PC-9 (cell line): ENCODE measurements around the gene DOC2A. TPM values are rescaled to one million over a fixed set of nuclear protein-coding genes. Genes with fewer than 3 reads are reported as not detected.

Source experiments
- BruUV-seq: library from RNA; stranded (reverse); fragments of 400-500 nt; replicated peaks from 2 replicates; lab custom pipeline; 2021; lab: Mats Ljungman, UMichigan
- CTCF ChIA-PET: fragments of 300-600 bp; sonication (Branson Sonifier 250); formaldehyde crosslinking; loops from one replicate; lab custom pipeline; 2022; ENCODE audit warnings: antibody characterized with exemption; lab: Charles Lee
- POLR2A ChIA-PET: fragments of 300-600 bp; sonication (Branson Sonifier 250); formaldehyde crosslinking; loops from one replicate; lab custom pipeline; 2022; ENCODE audit warnings: antibody characterized with exemption; ENCODE audit not compliant: unreplicated experiment; lab: Charles Lee
- DNase-seq, 2 experiments: peaks; one replicate each; pipeline versions ENCODE4 v3.0.0 to v3.0.0-alpha.2; 2015 to 2022; ENCODE audit warnings: mixed read lengths in 1 of 2
- H2AFZ ChIP-seq: fragments of 200-600 bp; sonication (generic); 2 replicates; pipeline ENCODE4 v1.8.1; 2017; ENCODE audit warnings: antibody characterized with exemption
- H3F3A ChIP-seq: fragments of 200-600 bp; sonication (generic); 2 replicates; pipeline ENCODE4 v1.8.1; 2017; ENCODE audit warnings: antibody characterized with exemption, mild to moderate bottlenecking, low read depth; ENCODE audit not compliant: insufficient read depth
- H3K27ac ChIP-seq: fragments of 200-600 bp; sonication (generic); 2 replicates; pipeline ENCODE4 v1.6.1; 2016; ENCODE audit warnings: mixed run types
- H3K27me3 ChIP-seq: fragments of 200-600 bp; sonication (generic); 2 replicates; pipeline ENCODE4 v1.6.1; 2016; ENCODE audit warnings: low read depth, mixed run types; ENCODE audit not compliant: insufficient read depth
- H3K36me3 ChIP-seq: fragments of 200-600 bp; sonication (generic); 2 replicates; pipeline ENCODE4 v1.6.1; 2016; ENCODE audit warnings: low read depth, mixed run types
- H3K4me1 ChIP-seq: fragments of 200-600 bp; sonication (generic); replicated peaks from 2 replicates; pipeline ENCODE4 v1.6.1; 2016; ENCODE audit warnings: mixed run types; ENCODE audit not compliant: insufficient read depth
- H3K4me2 ChIP-seq: fragments of 200-600 bp; sonication (generic); 2 replicates; pipeline ENCODE4 v1.6.1; 2017; ENCODE audit warnings: mixed run types
- H3K4me3 ChIP-seq: fragments of 200-600 bp; sonication (generic); 2 replicates; pipeline ENCODE4 v1.6.1; 2016; ENCODE audit warnings: mixed run types
- H3K79me2 ChIP-seq: fragments of 200-600 bp; sonication (generic); 2 replicates; pipeline ENCODE4 v1.6.1; 2017; ENCODE audit warnings: low read depth, mixed run types
- H3K9me2 ChIP-seq: fragments of 200-600 bp; sonication (generic); 2 replicates; pipeline ENCODE4 v1.8.1; 2017; ENCODE audit warnings: mild to moderate bottlenecking; ENCODE audit not compliant: insufficient read depth
- H3K9me3 ChIP-seq: fragments of 200-600 bp; sonication (generic); 2 replicates; pipeline ENCODE4 v1.8.1; 2016; ENCODE audit warnings: low read depth; ENCODE audit not compliant: insufficient read depth
- H4K20me1 ChIP-seq: fragments of 200-600 bp; sonication (generic); 2 replicates; pipeline ENCODE4 v1.8.1; 2017; ENCODE audit not compliant: insufficient read depth
- EZH2 ChIP-seq: fragments of 200-600 bp; sonication (generic); IDR thresholded peaks from 2 replicates; pipeline ENCODE4 v1.8.0; 2017; ENCODE audit warnings: antibody characterized with exemption, low read depth
- intact Hi-C: fragments of 100-400 bp; cut with micrococcal nuclease; formaldehyde crosslinking; loops from one replicate; pipeline ENCODE4 v1.10.0; 2022; ENCODE audit not compliant: unreplicated experiment
- total RNA-seq: library from RNA; stranded (reverse); gene quantifications from 2 replicates; pipeline ENCODE4 v1.2.3, GENCODE V29; 2021
- TF ChIP-seq, protein P1 (sequence below): fragments of 200-600 bp; sonication (generic); conservative IDR thresholded peaks from 2 replicates; pipeline ENCODE4 v1.6.1; 2017; ENCODE audit warnings: mixed run types, antibody characterized with exemption, mild to moderate bottlenecking, moderate library complexity

Gene DOC2A
- total RNA-seq, 1 experiment from 2014 or later: 11.0 TPM

DNA sequence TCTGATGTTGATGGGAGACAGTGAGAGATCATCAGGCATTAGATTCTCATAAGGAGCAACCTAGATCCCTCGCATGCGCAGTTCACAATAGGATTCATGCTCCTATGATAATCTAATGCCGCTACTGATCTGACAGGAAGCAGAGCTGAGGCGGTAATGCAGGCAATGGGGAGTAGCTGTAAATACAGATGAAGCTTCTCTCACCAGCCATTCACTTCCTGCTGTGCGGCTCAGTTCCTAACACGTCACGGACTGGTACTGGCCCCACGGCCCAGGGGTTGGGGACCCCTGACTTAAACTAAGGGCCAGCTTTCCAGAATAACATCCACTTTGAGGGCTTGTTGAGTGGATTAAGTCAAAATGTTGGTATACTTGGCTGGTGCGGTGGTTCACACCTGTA is 51.5 kb downstream of the DOC2A start:
- Histone ChIP-seq H3K4me1 (peaks cover 11% of the 10 kb centered on the region), H3F3A (peaks cover 8% of the 10 kb centered on the region; the same call in 1 of the 2 replicates), H4K20me1 (no peaks in the 10 kb centered on the region), H3K4me2 (no peak overlapping the region), H3K27ac (no peak overlapping the region), H2AFZ (no peak overlapping the region), H3K36me3 (no peaks in the 10 kb centered on the region), H3K79me2 (no peaks in the 10 kb centered on the region), H3K9me2 (no peaks in the 10 kb centered on the region), H3K27me3 (no peaks in the 10 kb centered on the region), H3K9me3 (no peaks in the 10 kb centered on the region), H3K4me3 (no peak overlapping the region)
- POLR2A ChIA-PET: no interaction called here
- intact Hi-C loops: no loop called here
- TF ChIP-seq, protein P1, sequence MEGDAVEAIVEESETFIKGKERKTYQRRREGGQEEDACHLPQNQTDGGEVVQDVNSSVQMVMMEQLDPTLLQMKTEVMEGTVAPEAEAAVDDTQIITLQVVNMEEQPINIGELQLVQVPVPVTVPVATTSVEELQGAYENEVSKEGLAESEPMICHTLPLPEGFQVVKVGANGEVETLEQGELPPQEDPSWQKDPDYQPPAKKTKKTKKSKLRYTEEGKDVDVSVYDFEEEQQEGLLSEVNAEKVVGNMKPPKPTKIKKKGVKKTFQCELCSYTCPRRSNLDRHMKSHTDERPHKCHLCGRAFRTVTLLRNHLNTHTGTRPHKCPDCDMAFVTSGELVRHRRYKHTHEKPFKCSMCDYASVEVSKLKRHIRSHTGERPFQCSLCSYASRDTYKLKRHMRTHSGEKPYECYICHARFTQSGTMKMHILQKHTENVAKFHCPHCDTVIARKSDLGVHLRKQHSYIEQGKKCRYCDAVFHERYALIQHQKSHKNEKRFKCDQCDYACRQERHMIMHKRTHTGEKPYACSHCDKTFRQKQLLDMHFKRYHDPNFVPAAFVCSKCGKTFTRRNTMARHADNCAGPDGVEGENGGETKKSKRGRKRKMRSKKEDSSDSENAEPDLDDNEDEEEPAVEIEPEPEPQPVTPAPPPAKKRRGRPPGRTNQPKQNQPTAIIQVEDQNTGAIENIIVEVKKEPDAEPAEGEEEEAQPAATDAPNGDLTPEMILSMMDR: no peak
- BruUV-seq: no TSS peak
- CTCF ChIA-PET: no interaction called here
- no peak for DNase-seq

DNA sequence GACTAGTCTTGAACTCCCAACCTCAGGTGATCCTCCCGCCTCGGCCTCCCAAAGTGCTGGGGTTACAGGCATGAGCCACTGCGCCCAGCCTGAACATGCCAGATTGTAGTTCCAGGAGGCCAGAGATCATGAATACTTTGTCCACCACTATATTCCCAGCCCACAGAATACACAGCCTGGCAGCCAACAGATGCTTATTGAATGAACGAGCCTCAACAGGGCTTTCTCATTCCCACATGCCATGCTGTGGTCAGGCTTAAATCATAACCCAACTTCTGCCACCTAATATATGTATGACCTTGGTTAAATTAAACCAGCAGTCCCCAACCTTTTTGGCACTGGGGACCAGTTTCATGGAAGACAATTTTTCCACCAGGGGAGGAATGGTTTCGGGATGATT is 52.1 kb downstream of the DOC2A start:
- ChIA-PET CTCF (no interaction called here), POLR2A (no interaction called here)
- intact Hi-C loops: no loop called here
- Histone ChIP-seq H3K4me2 (no peak overlapping the region), H3F3A (peaks cover 8% of the 10 kb centered on the region; the same call in 1 of the 2 replicates), H3K9me3 (no peaks in the 10 kb centered on the region), H4K20me1 (no peaks in the 10 kb centered on the region), H3K27ac (no peak overlapping the region), H3K79me2 (no peaks in the 10 kb centered on the region), H3K36me3 (no peaks in the 10 kb centered on the region), H3K4me3 (no peak overlapping the region), H3K9me2 (no peaks in the 10 kb centered on the region), H3K4me1 (peaks cover 11% of the 10 kb centered on the region), H2AFZ (no peak overlapping the region), H3K27me3 (no peaks in the 10 kb centered on the region)
- no peak for DNase-seq
- no TSS peak for BruUV-seq
- TF ChIP-seq, protein P1: no peak
- TF ChIP-seq EZH2: no peak

Other genes starting within 250 kb of the DOC2A start
- gene ZG16, start 232.8 kb downstream of the DOC2A start, total RNA-seq: 0.13 and 0.26 TPM in 2 replicates
- 179 and 195 TPM in 2 replicates for gene KIF22, start 220.3 kb downstream of the DOC2A start, total RNA-seq
- gene MAZ, start 204.5 kb downstream of the DOC2A start, total RNA-seq: 463 and 481 TPM in 2 replicates
- 4.9 and 6.3 TPM in 2 replicates for gene PRRT2, start 198.8 kb downstream of the DOC2A start, total RNA-seq
- 27.5 and 44.6 TPM in 2 replicates for gene PAGR1, start 194.9 kb downstream of the DOC2A start, total RNA-seq
- 197 and 208 TPM in 2 replicates for gene MVP, start 190.6 kb downstream of the DOC2A start, total RNA-seq
- gene CDIPT, start 147.8 kb downstream of the DOC2A start, total RNA-seq: 90.6 and 133 TPM in 2 replicates
- gene SEZ6L2, start 111.5 kb downstream of the DOC2A start, total RNA-seq: 46.5 and 64.0 TPM in 2 replicates
- gene ASPHD1, start 110.5 kb downstream of the DOC2A start, total RNA-seq: 8.3 and 11.3 TPM in 2 replicates
- 52.7 and 72.0 TPM in 2 replicates for gene KCTD13, start 84.8 kb downstream of the DOC2A start, total RNA-seq
- gene TMEM219, start 48.9 kb downstream of the DOC2A start, total RNA-seq: 141 and 203 TPM in 2 replicates
- gene TAOK2, start 37.2 kb downstream of the DOC2A start, total RNA-seq: 76.6 and 82.9 TPM in 2 replicates
- 27.0 and 27.3 TPM in 2 replicates for gene HIRIP3, start 15.4 kb downstream of the DOC2A start, total RNA-seq
- gene INO80E, start 14.8 kb downstream of the DOC2A start, total RNA-seq: 102 TPM in 2 replicates
- not detected in 2 replicates for gene C16orf92, start 12.2 kb upstream of the DOC2A start, total RNA-seq
- 5.8 and 9.7 TPM in 2 replicates for gene TLCD3B, start 20.2 kb upstream of the DOC2A start, total RNA-seq
- gene ALDOA, start 54.7 kb upstream of the DOC2A start, total RNA-seq: 2,395 and 3,090 TPM in 2 replicates
- gene PPP4C, start 65.0 kb upstream of the DOC2A start, total RNA-seq: 246 and 268 TPM in 2 replicates
- 8.3 and 9.6 TPM in 2 replicates for gene TBX6, start 80.9 kb upstream of the DOC2A start, total RNA-seq
- gene YPEL3, start 85.2 kb upstream of the DOC2A start, total RNA-seq: 95.4 and 129 TPM in 2 replicates
- 27.5 and 32.1 TPM in 2 replicates for gene GDPD3, start 102.5 kb upstream of the DOC2A start, total RNA-seq
- gene MAPK3, start 112.2 kb upstream of the DOC2A start, total RNA-seq: 113 and 133 TPM in 2 replicates
- gene CORO1A, start 172.6 kb upstream of the DOC2A start, total RNA-seq: 7.9 and 12.2 TPM in 2 replicates
- gene BOLA2B, start 182.6 kb upstream of the DOC2A start, total RNA-seq: 258 and 379 TPM in 2 replicates
- gene SLX1A, start 182.8 kb upstream of the DOC2A start, total RNA-seq: 100 and 252 TPM in 2 replicates
- gene SULT1A3, start 188.2 kb upstream of the DOC2A start, total RNA-seq: 95.2 and 103 TPM in 2 replicates
- 24.6 and 30.6 TPM in 2 replicates for gene NPIPB13, start 237.5 kb upstream of the DOC2A start, total RNA-seq